ENCODE data around the gene BIRC6. TPM values are rescaled to one million over a fixed set of nuclear protein-coding genes. Genes with fewer than 3 reads are reported as not detected.
A peak's percentile ranks its signal among the peaks of the same experiment; 100 is the strongest.
"Not testable (repeated sequence)": the region's sequence is repeated elsewhere in the genome, so short reads cannot be mapped to it uniquely, and the experiment has no call there.

The BIRC6 gene
- total and polyA plus RNA-seq, 2 donors (not counting 1 experiment from before 2014, with no cell fraction given) = 46.7 to 162 TPM

DNA sequence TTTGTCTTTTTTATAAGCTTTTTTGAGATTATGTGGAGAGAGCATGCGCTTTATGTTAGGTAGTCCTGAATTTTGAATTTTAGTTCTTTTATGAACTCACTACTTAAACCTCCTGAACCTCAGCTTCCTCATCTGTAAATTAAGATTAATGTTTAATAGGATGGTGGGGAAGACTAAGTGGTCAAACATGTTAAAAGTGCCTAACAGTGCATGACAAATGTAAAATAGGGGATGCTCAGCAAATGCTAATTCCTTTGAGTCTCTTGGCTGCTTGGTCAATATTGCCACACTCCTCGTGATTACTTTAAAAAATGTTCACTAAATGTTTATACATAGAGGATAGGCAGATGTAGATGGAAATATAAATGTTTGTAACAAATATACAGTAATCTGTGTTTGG, 6.8 kb downstream of the BIRC6 start:
- Histone ChIP-seq H3K4me2 (ENCODE audit: extremely low read depth, insufficient read depth, low read length) (no peak overlapping the region), H3K9ac (ENCODE audit: insufficient read depth, low read length) (no peak overlapping the region), H3K27ac (ENCODE audit: insufficient read depth, low read length) (no peak overlapping the region), H3K4me1 (ENCODE audit: control insufficient read depth, extremely low read depth, insufficient read depth, low read length) (peaks cover 3% of the 10 kb centered on the region), H3K79me2 (ENCODE audit: control insufficient read depth, insufficient read depth, low read length) (peaks cover 98% of the 10 kb centered on the region), H3K36me3 (ENCODE audit: control insufficient read depth, insufficient read depth, low read length) (peaks cover 1% of the 10 kb centered on the region), H3K9me3 (ENCODE audit: control insufficient read depth, insufficient read depth, low read depth, low read length) (no peaks in the 10 kb centered on the region), H3K27me3 (ENCODE audit: control insufficient read depth, insufficient read depth, low read length) (no peaks in the 10 kb centered on the region), H3K4me3 (replicated peaks in 1 of 4; ENCODE audit: control extremely low read depth in 1 of 4, insufficient read depth in 1 of 4, low read depth in 3 of 4, low read length in 4 of 4) (no peak overlapping the region), H2AFZ (ENCODE audit: low read length) (no peak overlapping the region), H4K20me1 (ENCODE audit: control insufficient read depth, extremely low read depth, insufficient read depth, low read length) (peaks cover 6% of the 10 kb centered on the region)
- no peak for TF ChIP-seq EZH2 (IDR thresholded peaks at IDR 0.05; ENCODE audit: low read length, missing control alignments)
- TF ChIP-seq, protein P1, sequence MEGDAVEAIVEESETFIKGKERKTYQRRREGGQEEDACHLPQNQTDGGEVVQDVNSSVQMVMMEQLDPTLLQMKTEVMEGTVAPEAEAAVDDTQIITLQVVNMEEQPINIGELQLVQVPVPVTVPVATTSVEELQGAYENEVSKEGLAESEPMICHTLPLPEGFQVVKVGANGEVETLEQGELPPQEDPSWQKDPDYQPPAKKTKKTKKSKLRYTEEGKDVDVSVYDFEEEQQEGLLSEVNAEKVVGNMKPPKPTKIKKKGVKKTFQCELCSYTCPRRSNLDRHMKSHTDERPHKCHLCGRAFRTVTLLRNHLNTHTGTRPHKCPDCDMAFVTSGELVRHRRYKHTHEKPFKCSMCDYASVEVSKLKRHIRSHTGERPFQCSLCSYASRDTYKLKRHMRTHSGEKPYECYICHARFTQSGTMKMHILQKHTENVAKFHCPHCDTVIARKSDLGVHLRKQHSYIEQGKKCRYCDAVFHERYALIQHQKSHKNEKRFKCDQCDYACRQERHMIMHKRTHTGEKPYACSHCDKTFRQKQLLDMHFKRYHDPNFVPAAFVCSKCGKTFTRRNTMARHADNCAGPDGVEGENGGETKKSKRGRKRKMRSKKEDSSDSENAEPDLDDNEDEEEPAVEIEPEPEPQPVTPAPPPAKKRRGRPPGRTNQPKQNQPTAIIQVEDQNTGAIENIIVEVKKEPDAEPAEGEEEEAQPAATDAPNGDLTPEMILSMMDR (conservative IDR thresholded peaks at IDR 0.05 in 1 of 2, IDR thresholded peaks at IDR 0.05 in 1 of 2; ENCODE audit: low read depth in 1 of 2, low read length in 2 of 2) = no peak
- peak in 1 of 2 donors; percentile 14 for DNase-seq (ENCODE audit: low read depth in 2 of 2)

DNA sequence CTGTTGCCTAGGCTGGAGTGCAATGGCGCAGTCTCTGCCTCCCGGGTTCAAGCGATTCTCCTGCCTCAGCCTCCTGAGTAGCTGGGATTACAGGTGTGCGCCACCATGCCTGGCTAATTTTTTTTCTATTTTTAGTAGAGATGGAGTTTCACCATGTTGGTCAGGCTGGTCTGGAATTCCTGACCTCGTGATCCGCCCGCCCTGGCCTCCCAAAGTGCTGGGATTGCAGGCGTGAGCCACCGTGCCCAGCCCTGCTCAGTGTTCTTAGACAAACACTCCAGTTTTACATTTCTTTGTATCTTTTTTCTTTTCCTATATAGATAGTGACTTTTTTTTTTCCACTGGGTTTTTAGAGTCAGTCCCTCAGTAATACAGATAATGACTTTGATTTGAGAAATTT, 7.5 kb downstream of the BIRC6 start:
- H2AFZ ChIP-seq (ENCODE audit: low read length); H4K20me1 ChIP-seq (ENCODE audit: control insufficient read depth, extremely low read depth, insufficient read depth, low read length); H3K36me3 ChIP-seq (ENCODE audit: control insufficient read depth, insufficient read depth, low read length); H3K9ac ChIP-seq (ENCODE audit: insufficient read depth, low read length); H3K4me3 ChIP-seq (replicated peaks in 1 of 4; ENCODE audit: control extremely low read depth in 1 of 4, insufficient read depth in 1 of 4, low read depth in 3 of 4, low read length in 4 of 4); H3K27ac ChIP-seq (ENCODE audit: insufficient read depth, low read length); H3K4me2 ChIP-seq (ENCODE audit: extremely low read depth, insufficient read depth, low read length); H3K9me3 ChIP-seq (ENCODE audit: control insufficient read depth, insufficient read depth, low read depth, low read length); DNase-seq (ENCODE audit: low read depth in 2 of 2); H3K4me1 ChIP-seq (ENCODE audit: control insufficient read depth, extremely low read depth, insufficient read depth, low read length); H3K27me3 ChIP-seq (ENCODE audit: control insufficient read depth, insufficient read depth, low read length): not testable (repeated sequence)
- H3K79me2 ChIP-seq (ENCODE audit: control insufficient read depth, insufficient read depth, low read length) = peaks cover 98% of the 10 kb centered on the region

DNA sequence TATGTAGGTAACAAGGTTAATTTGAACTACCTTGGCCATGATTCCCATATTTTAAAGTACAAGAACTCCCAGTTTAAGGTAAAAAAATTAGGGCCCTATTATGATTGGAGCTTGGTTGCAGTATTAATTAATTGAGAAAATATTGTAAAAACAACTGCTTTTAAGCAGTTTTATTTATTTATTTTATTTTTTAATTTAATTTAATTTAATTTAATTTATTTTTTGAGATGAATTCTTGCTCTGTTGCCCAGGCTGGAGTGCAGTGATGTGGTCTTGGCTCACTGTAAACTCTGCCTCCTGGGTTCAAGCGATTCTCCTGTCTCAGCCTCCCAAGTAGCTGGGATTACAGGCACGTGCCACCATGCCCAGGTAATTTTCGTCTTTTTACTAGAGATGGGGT, 8.9 kb downstream of the BIRC6 start:
- H3K79me2 ChIP-seq (ENCODE audit: control insufficient read depth, insufficient read depth, low read length) = peaks cover 97% of the 10 kb centered on the region
- H4K20me1 ChIP-seq (ENCODE audit: control insufficient read depth, extremely low read depth, insufficient read depth, low read length); H3K9me3 ChIP-seq (ENCODE audit: control insufficient read depth, insufficient read depth, low read depth, low read length); H3K4me1 ChIP-seq (ENCODE audit: control insufficient read depth, extremely low read depth, insufficient read depth, low read length); H3K27me3 ChIP-seq (ENCODE audit: control insufficient read depth, insufficient read depth, low read length); H3K4me3 ChIP-seq (replicated peaks in 1 of 4; ENCODE audit: control extremely low read depth in 1 of 4, insufficient read depth in 1 of 4, low read depth in 3 of 4, low read length in 4 of 4); H3K27ac ChIP-seq (ENCODE audit: insufficient read depth, low read length); H3K36me3 ChIP-seq (ENCODE audit: control insufficient read depth, insufficient read depth, low read length); H3K4me2 ChIP-seq (ENCODE audit: extremely low read depth, insufficient read depth, low read length); H2AFZ ChIP-seq (ENCODE audit: low read length); H3K9ac ChIP-seq (ENCODE audit: insufficient read depth, low read length); DNase-seq (ENCODE audit: low read depth in 2 of 2): not testable (repeated sequence)

DNA sequence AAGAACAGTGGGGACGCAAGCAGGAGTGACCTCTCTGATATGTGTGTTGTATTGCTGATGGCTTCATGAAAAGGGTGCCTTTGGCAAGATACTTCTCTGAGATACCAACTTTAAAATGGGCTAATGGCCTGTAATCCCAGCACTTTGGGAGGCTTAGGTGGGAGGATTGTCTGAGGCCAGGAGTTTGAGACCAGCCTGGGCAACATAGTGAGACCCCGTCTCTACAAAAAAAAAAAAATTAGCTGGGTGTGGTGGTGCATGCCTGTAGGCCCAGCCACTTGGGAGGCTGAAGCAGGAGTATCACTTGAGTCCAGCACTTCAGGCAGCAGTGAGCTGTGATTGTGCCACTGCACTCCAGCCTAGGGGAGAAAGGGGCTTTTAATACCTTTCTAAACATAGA, 9.8 kb downstream of the BIRC6 start:
- no peaks in the 10 kb centered on the region for H3K4me1 ChIP-seq (ENCODE audit: control insufficient read depth, extremely low read depth, insufficient read depth, low read length)
- peaks cover 6% of the 10 kb centered on the region for H4K20me1 ChIP-seq (ENCODE audit: control insufficient read depth, extremely low read depth, insufficient read depth, low read length)

More for the DNA sequence above, 9.8 kb downstream of the BIRC6 start:
- Histone ChIP-seq H3K4me2 (ENCODE audit: extremely low read depth, insufficient read depth, low read length) (no peak overlapping the region), H3K27me3 (ENCODE audit: control insufficient read depth, insufficient read depth, low read length) (no peaks in the 10 kb centered on the region), H3K9me3 (ENCODE audit: control insufficient read depth, insufficient read depth, low read depth, low read length) (no peaks in the 10 kb centered on the region), H2AFZ (ENCODE audit: low read length) (no peak overlapping the region), H3K27ac (ENCODE audit: insufficient read depth, low read length) (no peak overlapping the region), H3K36me3 (ENCODE audit: control insufficient read depth, insufficient read depth, low read length) (peaks cover 1% of the 10 kb centered on the region), H3K9ac (ENCODE audit: insufficient read depth, low read length) (no peak overlapping the region), H3K79me2 (ENCODE audit: control insufficient read depth, insufficient read depth, low read length) (peaks cover 97% of the 10 kb centered on the region), H3K4me3 (replicated peaks in 1 of 4; ENCODE audit: control extremely low read depth in 1 of 4, insufficient read depth in 1 of 4, low read depth in 3 of 4, low read length in 4 of 4) (no peak overlapping the region)
- DNase-seq (ENCODE audit: low read depth in 2 of 2) = no peak
- TF ChIP-seq, protein P1 (conservative IDR thresholded peaks at IDR 0.05 in 1 of 2, IDR thresholded peaks at IDR 0.05 in 1 of 2; ENCODE audit: low read depth in 1 of 2, low read length in 2 of 2) = no peak
- TF ChIP-seq EZH2 (IDR thresholded peaks at IDR 0.05; ENCODE audit: low read length, missing control alignments) = no peak

Data from fibroblast of lung (primary cell).